Gastroesophageal sphincter (tissue), 3 donors: ENCODE measurements around the gene ZNRF3.

Source experiments
- CTCF ChIP-seq, 4 experiments: fragments of 200-600 bp in 2 of 4; fragments of 450-650 bp in 2 of 4; sonication (generic) in 1 of 4; IDR thresholded peaks; one replicate each; pipeline ENCODE4 v1.5.1; 2017 to 2019; ENCODE audit warnings: antibody characterized with exemption in 4 of 4, mild to moderate bottlenecking in 2 of 4, moderate library complexity in 2 of 4
- EP300 ChIP-seq: sonication (generic); formaldehyde crosslinking; IDR thresholded peaks from one replicate; pipeline ENCODE4 v1.6.1; 2017; ENCODE audit warnings: antibody characterized with exemption, mild to moderate bottlenecking
- POLR2A ChIP-seq, 2 donors: fragments of 450-650 bp; IDR thresholded peaks; one replicate each; pipeline ENCODE4 v1.6.1; 2017; ENCODE audit warnings: antibody characterized with exemption in 2 of 2, mild to moderate bottlenecking in 2 of 2, moderate library complexity in 1 of 2

GRCh38 chr22:29030618-29031226 lies 147.3 kb downstream of the ZNRF3 start:
- TF ChIP-seq CTCF (IDR thresholded peaks at IDR 0.05) (no peak), EP300 (no peak), POLR2A (IDR thresholded peaks at IDR 0.05) (no peak)
